GM08714 (cell line): ENCODE results near the gene SST.

ENCODE experiments used
- H3K4me3 ChIP-seq: fragments of 200-500 bp; sonication (Bioruptor generic); 2 replicates; pipeline ENCODE4 v1.5.1; 2014; ENCODE audit warnings: mild to moderate bottlenecking, low read length, inconsistent platforms
- ZNF274 ChIP-seq: IDR thresholded peaks from 2 replicates; pipeline ENCODE4 v1.6.1; 2012; ENCODE audit warnings: mild to moderate bottlenecking, low read depth, low read length

The SST gene

GRCh38 chr3:187624588-187624987 lies 45.6 kb downstream of the SST start:
- no peak overlapping the region for H3K4me3 ChIP-seq
- no peak for TF ChIP-seq ZNF274

GRCh38 chr3:187623285-187623814 lies 46.8 kb downstream of the SST start:
- no peak overlapping the region for H3K4me3 ChIP-seq
- no peak for TF ChIP-seq ZNF274

- no peak for TF ChIP-seq ZNF274
- H3K4me3 ChIP-seq, result no peak overlapping the region
Observed at GRCh38 chr3:187621881-187622280, 48.3 kb downstream of the SST start.

GRCh38 chr3:187619461-187619860 lies 50.7 kb downstream of the SST start:
- H3K4me3 ChIP-seq, result no peak overlapping the region
- TF ChIP-seq ZNF274, result no peak
